Fibroblast of villous mesenchyme (primary cell): ENCODE measurements around the gene KIAA1549. TPM values are rescaled to one million over a fixed set of nuclear protein-coding genes. Genes with fewer than 3 reads are reported as not detected.

Experiments
- DNase-seq: peaks from one replicate; pipeline ENCODE4 v3.0.0-alpha.2; 2010; ENCODE audit warnings: low read depth
- H3K4me3 ChIP-seq: 2 replicates; pipeline ENCODE4 v1.5.1; 2011; ENCODE audit warnings: low read depth, mild to moderate bottlenecking, low read length
- total RNA-seq: library from RNA; depleted of rRNA; stranded (reverse); fragments of >200 nt; gene quantifications from 2 replicates; pipeline ENCODE4 v1.2.3, GENCODE V29; 2012
- TF ChIP-seq, protein P1 (sequence below): IDR thresholded peaks from 2 replicates; pipeline ENCODE4 v1.5.1; 2012; ENCODE audit warnings: low read depth, mild to moderate bottlenecking, low read length; ENCODE audit not compliant: insufficient read depth

The KIAA1549 gene
- total RNA-seq, 1 donor: 2.6 TPM

DNA sequence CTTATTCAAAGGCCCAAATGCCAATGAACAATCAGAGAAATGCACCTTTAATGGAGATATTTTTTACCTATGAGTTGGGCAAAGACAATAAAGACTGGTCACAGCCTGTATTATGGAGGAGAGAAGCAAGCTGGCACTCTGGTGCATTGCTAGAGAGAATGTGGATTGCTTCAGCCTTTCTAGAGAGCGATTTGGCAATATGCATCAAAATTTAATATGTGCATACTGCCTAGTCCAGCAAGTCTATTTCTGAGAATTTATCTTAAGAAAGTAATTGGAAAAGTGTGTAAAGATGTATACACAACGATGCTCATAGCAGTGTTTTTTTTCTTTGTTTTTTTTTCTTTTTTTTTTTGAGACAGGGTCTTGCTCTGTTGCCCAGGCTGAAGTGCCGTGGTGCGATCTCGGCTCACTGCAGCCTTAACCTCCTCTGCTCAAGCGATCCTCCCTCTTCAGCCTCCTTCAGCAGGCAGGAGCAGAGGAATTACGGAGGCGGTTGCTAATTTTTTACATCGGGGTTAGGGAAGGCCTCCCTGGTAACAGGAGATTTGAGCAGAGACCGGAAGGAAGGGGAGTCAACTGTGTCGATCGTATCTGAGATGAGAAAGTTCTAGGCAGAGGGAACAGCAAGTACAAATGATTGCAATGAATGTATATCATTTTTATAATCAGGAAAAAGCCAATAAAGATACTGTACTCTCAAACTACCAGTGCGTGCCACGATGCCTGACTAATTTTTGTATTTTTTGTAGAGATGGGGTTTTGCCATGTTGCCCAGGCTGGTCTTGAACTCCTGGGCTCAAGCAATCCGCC lies 16.4 kb downstream of the KIAA1549 start:
- TF ChIP-seq, protein P1, sequence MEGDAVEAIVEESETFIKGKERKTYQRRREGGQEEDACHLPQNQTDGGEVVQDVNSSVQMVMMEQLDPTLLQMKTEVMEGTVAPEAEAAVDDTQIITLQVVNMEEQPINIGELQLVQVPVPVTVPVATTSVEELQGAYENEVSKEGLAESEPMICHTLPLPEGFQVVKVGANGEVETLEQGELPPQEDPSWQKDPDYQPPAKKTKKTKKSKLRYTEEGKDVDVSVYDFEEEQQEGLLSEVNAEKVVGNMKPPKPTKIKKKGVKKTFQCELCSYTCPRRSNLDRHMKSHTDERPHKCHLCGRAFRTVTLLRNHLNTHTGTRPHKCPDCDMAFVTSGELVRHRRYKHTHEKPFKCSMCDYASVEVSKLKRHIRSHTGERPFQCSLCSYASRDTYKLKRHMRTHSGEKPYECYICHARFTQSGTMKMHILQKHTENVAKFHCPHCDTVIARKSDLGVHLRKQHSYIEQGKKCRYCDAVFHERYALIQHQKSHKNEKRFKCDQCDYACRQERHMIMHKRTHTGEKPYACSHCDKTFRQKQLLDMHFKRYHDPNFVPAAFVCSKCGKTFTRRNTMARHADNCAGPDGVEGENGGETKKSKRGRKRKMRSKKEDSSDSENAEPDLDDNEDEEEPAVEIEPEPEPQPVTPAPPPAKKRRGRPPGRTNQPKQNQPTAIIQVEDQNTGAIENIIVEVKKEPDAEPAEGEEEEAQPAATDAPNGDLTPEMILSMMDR: no peak
- no peak overlapping the region for H3K4me3 ChIP-seq
- DNase-seq: no peak

- no peak overlapping the region for H3K4me3 ChIP-seq
- DNase-seq: no peak
- TF ChIP-seq, protein P1: no peak
Measured at GRCh38 chr7:138963675-138964074, 17.5 kb downstream of the KIAA1549 start.

DNA sequence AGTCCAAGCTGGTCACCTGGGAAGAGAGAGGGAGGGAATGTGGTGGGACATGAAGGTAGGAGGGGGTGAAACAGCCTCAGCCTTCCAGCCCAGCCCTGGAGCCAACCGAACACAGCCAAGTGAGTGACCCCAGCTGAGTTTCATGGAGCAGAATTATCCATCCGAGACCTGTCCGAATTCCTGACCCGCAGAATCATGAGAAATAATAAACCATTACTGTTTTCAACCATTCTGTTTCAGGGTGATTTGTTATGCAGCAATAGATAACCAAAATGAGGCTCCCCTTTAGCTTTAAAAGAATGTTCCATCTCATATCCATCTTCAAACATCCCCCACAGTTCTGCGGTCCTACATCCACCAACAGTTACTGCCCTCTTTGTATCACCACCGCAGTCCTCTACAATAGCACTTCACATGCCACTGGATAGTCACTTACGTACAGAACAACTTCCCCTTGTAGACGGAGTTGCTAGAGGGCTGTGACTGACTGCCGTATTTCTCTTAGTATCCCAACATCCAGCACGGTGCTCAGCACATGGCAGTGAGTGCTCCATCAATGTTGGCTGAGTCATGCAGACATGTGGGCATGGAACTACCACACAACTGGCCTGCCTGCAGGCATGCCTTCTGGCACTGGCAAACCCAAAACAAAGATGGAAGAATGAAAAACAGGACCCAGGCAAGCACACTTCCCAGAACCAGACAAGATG lies 18.5 kb downstream of the KIAA1549 start:
- no peak for DNase-seq
- no peak overlapping the region for H3K4me3 ChIP-seq
- TF ChIP-seq, protein P1: no peak

GRCh38 chr7:138961159-138961558 lies 20.0 kb downstream of the KIAA1549 start:
- no peak overlapping the region for H3K4me3 ChIP-seq
- TF ChIP-seq, protein P1: no peak
- DNase-seq: no peak

DNA sequence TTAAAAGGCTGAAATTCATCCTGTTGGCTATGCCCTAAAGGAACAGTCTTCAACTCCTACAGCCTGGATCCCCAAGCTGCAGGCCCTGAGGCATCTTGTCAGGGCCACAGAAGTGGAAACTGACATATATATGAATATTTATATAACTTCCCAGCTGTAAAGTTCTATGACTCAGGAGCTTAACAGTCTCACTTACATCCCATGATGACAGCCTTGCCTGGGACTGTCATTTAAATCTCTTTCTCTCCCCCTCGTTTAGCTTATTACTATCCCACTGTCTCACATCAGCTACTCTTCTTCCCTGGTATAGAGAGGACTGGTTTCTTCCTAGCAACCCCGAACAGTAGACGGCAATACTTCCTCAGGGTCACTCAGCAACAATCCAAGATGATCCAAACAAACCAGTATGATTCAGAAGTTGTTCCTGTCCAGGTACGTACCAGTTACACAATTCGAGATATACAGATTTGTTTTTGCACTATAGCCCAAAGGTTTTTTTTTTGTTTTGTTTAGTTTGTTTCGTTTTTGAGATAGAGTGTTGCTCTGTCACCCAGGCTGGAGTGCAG lies 22.7 kb downstream of the KIAA1549 start:
- TF ChIP-seq, protein P1: no peak
- H3K4me3 ChIP-seq: no peak overlapping the region
- peak; percentile 29 for DNase-seq

DNA sequence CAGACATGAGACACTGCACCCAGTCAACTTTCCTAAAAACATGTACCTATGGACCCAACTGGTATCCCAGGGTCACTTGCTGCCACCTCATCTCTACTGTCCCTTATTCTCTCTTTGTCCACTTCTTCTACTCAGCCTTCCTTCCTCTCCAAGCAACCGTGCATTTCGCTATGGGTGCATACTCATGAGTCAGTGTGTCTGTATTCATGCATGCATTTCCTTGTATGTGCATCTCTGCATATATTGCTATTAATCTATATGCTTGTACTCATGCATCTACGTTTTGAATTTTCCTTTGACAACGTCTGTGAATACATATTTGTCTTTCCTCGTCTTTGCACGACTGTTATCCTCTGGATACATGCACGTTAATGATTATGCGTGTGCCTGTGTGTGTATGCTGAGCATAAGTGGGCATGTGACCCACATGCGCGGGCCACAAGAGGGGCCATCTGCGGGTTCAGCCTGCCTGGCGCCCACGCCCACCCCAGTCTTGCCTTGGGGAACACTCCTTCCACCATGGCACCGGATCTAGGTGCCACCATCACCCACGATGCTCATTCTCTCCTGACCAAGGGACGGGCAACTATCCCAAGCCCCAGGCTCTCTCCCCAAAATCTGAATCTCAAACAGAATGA lies 23.3 kb downstream of the KIAA1549 start:
- no peak for DNase-seq
- TF ChIP-seq, protein P1: no peak
- no peak overlapping the region for H3K4me3 ChIP-seq
